GM12878 (cell line): ENCODE results near the gene LIN37.

ENCODE experiments used
- FOXK2 ChIP-seq: fragments of 450-650 bp; IDR thresholded peaks from 2 replicates; pipeline ENCODE4 v1.6.1; 2017; ENCODE audit warnings: mild to moderate bottlenecking, moderate library complexity
- NRF1 ChIP-seq: conservative IDR thresholded peaks from 2 replicates; pipeline ENCODE4 v1.6.1; 2011; ENCODE audit warnings: mild to moderate bottlenecking, low read depth, low read length, improper control_type of control experiment
- RAD21 ChIP-seq: IDR thresholded peaks from 2 replicates; pipeline ENCODE4 v1.6.1; 2011; ENCODE audit warnings: mild to moderate bottlenecking, low read depth, low read length, moderate library complexity; ENCODE audit not compliant: insufficient read depth

- TF ChIP-seq FOXK2 (no peak), RAD21 (no peak), NRF1 (no peak)
Observed at GRCh38 chr19:35760711-35761349, 12.5 kb downstream of the LIN37 start.
